CD4-positive, alpha-beta T cell treated with Interleukin-17A for 1 hour (primary cell): ENCODE data around the gene MXRA8.
"Not testable (repeated sequence)": the region's sequence is repeated elsewhere in the genome, so short reads cannot be mapped to it uniquely, and the experiment has no call there.

Source experiments
- DNase-seq: peaks from one replicate; pipeline ENCODE4 v3.0.0-alpha.2; 2020

The MXRA8 gene

DNA sequence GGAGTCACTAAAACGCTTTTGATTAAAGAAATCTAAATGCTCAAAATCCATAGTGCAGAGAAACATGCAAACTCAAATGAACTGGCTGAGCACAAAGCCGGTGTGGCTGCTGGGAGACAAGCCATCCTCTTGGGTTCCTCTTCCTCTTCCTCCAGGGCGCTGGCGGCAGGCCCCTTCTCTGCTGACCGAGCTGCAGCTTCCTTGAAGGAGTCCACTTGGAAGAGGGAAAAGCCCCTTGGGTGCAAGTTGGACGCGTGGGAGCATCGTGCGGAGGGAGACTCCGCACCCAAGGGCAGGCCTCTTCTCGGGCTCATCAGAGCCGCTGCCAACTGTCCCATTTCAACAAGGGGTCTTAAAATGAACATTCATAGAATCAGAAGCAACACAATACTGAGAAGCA lies 32.9 kb upstream of the MXRA8 start:
- no peak for DNase-seq

DNA sequence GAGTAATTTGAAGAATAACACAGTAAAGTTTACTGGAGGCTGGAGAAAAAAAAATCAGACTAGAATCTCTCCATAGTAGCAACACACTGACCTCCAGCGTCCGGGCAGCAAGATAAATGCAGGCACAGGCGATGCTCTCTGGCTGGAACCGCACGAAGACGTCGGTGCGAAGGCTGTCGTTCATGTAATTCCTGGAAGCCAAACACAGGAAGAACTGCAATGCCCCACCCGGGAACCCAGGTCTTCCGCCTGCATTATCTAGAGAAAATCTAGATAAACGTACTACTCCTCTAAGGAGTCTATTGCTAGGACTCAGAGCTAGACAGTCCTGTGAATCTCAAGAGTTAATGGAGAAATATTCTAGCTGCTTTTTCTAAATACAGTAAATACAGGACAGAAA lies 32.3 kb upstream of the MXRA8 start:
- DNase-seq: no peak

DNA sequence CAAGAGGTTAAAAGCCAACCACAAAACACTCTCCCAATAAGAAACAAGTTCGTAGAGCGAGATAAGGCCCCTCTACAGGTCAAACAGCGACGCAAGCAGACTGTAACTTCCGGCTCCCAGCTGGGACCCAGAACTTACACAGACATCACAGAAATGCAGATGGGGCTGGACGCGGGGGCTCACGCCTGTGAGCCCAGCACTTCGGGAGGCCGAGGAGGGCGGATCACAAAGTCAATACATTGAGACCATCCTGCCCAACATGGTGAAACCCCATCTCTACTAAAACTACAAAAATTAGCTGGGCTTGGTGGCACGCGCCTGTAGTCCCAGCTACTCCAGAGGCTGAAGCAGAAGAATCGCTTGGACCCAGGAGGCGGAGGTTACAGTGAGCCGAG lies 29.7 kb upstream of the MXRA8 start:
- DNase-seq: no peak

DNA sequence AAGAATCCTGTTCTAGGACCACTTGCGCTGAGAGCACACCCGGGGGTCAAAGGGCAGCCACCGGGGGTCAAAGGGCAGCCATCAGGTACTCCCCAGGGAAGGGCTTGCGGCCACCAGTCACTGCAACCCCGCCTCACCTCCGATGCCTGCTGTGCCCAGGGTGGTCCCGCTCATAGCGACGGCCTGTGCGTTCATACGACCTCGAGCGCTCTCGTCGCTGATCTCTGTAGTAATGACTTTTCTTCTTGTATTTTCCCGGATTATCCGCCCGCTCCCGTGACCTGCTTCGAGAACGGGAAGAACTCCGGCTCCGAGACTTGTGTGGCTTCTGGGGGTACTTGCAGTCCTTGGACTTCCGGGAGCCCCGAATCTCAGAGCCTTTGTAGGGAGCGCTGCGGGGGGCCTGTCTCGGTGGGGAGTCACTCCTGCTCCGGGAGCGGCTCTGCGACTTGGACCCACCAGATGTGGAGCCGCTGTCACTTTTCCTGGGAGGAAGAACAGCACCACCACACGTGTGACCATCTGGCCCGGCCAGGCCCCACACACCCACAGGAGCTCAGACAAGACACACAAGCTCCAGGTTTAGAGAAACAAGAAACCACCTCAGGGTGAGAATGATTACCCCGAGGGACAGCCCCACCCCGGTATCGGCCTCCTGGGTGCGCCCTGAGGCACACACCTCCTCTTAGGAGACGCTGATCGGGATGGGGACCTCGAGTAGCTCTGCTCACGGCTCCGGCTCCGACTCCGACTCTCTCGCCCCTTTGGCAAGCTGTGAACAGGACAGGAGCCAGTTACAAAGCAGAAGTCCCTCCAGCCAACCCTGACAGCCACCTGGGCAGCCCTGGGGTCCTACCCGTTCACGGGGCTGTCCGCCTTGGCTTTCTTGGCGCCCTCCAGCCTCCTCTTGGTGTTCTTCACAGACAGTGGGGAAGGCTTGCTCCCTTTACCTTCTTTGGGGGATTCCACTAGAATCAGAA lies 29.0 kb upstream of the MXRA8 start:
- no peak for DNase-seq

DNA sequence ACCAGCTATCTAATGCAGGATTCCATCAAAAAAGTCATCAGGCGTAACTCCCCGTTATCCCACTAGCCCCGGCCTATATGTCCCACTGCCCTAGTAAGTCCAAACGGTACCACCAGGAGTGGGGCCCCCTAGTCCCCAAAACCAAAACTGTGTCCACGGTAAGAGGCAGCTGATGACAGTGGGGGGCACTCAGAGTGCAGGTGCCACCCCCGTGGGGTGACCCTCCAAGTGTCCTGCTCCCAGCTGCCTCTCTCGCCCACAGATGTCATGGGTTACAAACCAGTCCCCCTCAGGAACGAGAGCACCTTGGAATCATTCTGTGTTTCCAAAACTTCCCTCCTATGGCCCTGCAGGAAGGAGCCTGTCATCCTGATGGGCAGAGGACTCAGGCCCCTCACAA lies 27.6 kb upstream of the MXRA8 start:
- DNase-seq: no peak

DNA sequence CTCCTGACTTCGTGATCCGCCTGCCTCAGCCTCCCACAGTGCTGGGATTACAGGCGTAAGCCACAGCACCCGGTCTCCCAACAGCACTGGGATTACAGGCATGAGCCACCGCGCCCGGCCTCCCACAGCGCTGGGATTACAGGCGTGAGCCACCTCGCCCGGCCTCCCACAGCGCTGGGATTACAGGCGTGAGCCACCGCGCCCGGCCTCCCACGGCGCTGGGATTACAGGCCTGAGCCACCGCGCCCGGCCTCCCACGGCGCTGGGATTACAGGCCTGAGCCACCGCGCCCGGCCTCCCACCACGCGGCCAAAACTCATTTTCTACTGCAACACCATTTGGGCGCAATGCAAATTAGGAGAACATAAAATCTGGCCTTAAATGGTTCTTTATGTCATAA lies 27.0 kb upstream of the MXRA8 start:
- DNase-seq: not testable (repeated sequence)

DNA sequence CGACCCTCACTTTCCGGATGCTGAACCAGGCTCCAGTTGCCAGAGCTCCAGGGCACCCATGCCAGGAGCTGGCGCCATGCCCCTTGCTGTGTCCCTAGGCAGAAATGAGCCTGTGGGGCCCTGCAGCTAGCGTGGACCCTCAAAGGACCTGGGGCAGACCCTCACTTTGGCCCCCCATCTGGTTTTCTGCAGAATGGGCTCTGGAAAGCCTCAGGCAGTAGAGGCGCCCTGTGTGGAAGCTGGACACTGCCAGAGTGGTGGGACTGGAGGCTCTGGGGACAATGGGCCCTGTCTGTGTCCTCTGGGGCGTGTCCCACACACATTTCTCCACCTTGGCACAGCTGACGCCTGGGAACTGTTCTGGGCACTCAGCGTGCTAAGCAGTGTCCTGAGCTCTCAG lies 22.9 kb upstream of the MXRA8 start:
- no peak for DNase-seq

DNA sequence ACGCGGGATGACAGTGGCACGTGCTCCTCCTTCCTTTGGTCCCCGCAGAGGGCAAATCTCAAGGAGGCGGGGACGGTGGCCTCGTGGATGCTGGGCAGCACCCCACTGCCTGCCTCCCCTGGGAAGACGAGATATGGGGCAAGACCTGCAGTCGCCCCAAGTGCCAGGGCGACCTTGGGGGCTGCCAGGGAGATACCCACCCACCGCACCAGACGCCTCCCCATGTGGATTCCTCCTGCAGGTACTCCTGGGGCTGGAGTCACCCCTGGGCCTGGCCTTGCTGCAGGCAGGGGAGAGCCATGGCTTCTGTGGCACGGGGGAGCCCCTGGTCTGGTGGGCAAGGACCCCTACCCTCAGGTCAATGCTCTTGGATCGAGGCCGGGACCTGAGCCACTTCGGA lies 22.5 kb upstream of the MXRA8 start:
- DNase-seq: no peak

DNA sequence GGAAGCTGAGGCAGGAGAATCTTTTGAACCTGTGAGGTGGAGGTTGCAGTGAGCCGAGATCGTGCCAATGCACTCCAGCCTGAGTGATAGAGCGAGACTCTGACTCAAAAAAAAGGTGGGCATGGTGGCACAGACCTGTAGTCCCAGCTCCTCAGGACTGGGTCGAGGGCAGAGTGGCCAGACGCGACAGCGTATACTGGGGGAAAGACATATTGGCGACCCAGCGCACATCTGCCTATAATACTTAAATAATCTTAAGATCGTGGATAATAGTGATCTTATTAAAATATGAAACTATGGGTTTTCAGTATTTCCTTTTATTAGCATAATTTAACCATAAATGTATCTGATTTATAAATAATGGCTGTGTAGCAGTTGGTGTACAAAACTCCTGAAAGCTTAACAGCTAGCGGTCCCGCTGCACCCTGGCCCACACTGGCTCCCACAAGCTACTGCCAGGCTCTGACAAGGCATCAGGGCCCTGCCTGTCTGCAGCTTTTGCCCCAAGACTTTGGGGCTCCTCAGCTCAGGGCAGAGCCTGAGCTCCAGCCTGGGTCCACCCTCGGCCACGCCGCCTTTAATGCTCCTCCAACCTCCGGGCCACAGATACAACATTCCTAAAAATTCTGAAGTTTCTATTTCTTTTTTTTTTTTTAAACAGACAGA lies 19.3 kb upstream of the MXRA8 start:
- DNase-seq: no peak

DNA sequence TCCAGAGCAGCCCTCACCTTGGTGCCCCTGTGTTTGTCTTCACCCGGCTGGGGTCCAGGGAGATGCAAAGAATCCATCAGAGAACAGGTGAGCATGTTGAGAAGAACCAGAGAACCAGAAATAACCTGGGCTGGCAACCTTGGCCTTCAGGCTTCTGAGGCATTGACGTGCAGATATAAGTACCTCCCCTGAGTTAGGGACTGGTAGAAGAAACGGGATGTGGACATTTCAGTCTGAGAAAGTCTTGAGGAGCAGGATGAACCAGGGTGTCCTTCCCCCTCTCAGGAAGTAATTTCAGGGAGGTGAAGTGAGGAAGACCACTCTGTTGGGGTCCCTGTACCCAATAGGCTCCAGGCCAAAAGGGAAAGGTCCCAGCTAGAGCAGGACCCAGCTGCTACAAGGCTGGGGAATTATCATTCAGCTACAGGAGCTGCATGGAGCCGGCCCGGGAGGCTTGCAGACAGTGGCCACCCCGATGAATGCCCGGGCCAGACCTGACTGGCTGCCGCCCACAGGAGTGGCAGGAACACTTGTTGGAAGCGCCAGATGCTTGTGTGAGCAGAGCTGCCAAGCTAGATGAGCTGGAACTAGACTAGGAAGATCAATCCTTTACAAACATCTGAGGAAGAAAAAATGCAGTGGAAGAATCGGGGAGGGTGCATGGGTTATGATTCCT lies 18.3 kb upstream of the MXRA8 start:
- no peak for DNase-seq

DNA sequence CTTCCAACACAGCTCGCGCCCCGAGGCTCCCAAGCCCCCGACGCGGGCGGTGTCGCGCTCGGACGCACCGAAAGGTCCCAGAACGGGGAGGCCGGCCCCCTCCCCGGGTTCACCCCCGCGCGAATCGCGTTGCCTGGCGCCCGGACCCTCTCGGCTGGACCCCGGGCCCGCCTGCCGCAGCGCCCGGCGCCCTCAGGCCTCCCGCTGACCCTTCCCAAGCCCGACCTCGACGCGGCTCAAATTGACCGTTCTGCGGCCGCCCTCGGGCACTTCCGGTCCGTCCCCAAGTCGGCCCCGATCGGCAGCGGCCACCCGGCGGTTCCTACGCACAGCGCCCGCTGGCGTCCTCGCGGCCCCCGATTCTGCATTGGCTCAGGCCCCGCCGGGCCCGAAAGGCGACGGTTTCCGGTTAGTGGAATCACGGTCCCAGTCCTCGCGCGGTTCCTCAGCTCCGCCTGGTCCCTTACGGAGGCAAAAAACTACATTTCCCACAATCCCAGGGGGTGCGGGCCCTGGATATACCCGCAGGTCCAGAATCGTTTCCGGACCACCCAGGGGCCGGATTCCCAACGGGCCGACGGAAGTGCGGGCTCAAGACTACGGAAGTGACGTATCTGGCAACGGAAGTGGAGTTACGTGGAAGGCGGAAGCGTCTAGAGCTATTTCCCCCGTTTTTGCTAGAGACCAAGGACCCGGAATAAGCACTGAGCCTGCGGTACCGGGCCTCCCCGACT lies 16.7 kb upstream of the MXRA8 start, which contains the start of gene AURKAIP1:
AURKAIP1 (minus strand) TSS at position 279 of the 734 bp plus-strand sequence. CDS start 451 bp downstream, outside the sequence.
- peak; percentile 99 for DNase-seq

DNA sequence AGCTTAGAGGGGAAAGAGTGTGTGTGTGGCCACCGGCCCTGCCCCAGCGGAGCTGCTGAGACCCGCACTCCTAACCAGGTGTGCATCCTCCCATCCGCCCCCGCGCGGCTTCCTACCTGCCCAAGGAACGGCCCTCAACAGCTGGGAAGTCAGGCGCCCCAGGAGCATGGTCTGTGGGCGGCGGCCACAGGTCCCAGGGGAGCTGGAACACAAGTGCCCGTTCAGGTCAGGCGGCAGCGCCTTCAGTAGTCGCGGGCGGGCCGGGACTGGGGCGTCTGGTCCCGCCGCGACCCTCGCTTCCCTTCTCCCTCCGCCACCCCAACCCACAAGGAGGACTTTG lies 16.2 kb upstream of the MXRA8 start:
- no peak for DNase-seq

DNA sequence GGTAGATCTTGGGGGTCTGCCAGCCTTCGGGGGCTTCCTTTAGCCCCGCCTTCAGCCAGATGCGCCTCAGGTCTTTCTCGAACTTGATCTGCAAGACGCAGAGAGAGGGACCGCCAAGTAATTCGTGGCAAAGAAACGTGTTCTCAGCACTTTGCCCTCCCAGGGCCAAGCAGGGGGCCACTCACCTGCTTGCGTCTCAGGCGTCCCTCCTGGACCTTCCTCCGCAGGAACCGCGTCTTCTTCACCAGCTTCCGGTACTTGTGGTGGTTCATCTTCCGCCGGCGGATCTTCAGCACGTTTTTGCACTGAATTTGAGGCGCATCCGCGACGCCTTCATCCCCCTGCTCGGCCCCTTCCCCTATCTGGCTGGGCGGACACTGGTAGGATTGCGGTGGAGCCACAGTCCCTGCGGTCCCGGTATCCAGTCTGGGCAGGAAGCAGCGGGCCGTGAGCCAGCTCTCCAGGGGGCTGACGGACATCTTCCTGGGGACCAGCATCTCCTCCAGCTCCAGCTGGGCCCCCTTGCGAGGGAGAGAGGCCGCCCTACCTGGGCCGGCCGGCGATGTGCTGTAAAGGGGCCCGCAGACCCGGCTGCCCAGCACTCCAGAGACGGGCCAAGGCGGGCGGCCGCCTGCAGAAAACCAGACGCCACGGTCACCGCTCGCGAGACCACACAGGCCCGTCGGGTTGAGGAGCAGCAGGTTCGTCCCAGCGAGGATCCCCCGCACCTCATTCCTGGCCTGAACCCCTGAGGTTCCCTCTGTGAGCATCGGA lies 15.6 kb upstream of the MXRA8 start:
- DNase-seq: no peak

DNA sequence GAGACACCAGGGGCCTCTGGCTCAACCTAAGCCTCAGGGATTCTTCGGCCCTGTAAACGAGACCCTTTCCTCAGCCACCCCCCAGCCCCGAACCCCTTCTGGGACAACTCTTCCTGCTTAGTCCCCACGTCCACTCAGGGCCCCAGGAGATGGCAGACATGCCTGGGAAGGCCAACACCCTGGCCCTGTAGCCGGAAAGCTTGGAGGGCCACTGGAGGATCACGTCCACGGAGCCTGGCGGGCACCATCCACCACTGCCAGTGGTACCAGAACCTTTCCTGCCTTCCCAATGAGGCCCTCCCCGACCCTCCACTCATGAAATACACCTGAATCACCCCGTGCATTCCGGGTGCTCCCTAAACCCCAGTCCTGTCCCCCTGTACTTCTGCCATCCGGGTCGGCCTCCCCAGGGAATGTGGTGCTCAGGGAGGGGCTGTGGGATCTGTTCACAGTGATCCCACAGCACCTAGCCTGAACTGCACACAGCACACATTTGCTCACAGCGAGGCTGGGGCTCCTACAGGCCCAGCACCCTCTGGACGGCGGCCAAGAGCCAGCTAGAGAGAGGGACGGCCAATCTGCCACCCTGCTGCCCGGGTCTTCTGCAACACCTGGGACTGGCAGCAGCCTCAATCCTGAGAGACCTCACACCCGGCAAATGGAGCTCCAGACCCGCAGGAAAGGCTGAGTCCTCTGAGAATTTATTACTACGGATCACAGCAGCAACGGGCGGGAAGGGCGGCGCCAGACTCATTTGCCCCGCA lies 14.9 kb upstream of the MXRA8 start:
- DNase-seq: no peak

DNA sequence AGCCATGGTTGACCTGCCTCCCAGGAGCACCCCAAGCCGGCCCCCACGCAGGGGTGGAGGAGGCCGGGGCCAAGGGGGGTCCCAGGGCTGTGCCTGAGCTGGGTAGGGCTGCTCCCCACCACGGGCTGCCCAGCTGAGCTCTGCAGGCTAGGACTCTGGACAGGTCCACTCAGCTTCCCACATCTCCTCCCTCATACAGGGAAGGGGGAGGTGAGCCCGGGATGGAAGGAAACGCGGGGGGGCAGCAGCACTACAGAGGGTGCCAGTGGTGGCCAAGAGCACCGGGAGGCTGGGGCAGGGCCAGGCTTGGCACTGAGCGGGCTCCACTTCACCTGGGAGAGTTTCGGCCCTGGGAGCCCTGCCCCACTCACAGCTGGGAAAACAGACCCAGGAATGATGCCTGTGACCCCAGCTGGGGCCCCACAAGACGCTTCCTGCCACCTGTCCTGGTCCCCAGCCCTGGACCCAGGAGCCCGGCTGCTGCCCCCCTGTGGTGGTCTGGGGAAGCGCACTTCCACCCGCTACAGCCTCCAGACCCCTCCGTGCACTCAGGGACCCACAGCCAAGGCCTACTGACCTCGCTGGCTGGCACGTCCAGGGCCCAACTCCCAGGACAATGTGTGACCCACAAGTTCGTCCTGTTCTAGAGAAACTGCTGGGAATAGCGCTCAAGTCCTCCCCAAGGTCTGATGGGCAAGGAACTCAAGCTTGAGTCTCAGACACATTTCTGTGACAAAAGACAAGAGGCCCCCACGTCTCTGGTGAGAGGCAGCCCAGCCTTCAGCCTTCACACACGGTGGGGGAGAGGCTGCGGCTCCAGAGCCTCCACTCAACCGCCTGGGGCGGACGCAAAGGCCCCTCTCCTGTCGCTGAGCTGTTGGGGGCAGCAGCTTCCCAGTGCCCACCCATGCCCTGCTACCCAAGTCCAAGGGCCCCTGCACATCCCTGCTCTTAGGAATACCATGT lies 13.7 kb upstream of the MXRA8 start:
- DNase-seq: peak; percentile 80

DNA sequence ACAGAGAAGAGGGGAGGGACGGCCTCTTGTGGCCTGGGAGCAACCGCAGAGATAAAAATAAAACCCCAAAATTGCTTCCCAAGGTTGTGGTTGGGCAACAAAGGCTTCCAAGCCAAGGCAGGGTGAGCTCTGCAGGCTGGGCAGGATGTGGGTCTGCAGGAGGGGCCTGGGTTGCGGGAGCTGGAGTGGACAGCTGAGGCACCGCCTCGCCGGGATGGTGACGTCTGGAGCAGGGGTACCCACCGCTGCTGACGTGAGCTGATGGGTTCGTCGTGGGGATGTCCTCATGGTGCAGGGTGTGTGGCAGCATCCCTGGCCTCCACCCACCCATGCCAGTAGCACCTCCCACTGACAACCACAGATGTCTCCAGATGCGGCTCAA lies 13.0 kb upstream of the MXRA8 start:
- DNase-seq: peak; percentile 89

DNA sequence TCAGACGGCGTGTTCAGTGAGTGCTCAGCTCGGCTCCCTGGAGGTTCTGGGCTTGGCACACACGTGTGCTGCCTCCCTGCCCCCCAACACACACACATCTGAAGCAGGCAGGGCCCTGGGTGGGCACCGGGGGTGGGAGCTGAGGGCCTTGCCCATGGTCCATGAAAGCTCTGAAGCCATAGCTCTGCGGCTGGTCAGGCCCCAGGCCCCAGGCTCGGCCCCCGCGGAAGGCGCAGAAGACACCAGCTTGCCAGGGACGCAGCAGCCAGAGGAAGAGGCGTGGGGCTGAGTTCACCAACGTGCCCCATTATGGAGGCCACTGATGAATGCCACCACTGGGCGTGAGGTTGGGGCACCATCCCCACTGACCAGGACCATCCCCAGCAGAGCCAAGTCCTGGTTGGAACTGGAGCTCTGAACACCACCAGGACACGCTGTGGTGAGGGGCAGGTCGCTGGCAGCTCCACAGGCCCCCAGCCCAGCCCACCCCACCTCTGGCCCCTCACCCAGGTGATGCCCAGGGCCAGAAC lies 12.5 kb upstream of the MXRA8 start:
- no peak for DNase-seq

DNA sequence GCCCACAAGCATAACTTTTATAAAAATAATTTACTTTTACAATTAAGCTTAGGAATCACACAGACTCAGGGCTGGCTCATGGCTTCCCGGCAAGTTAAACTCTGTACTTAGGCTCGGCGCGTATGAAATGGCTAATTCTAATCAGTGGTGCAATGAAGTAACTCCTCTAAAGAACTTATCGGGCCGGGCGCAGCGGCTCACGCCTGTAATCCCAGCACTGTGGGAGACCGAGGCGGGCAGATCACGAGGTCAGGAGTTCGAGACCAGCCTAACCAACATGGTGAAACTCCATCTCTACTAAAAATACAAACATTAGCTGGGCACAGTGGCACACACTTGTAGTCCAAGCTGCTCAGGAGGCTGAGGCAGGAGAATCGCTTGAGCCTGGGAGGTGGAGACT lies 11.7 kb upstream of the MXRA8 start:
- not testable (repeated sequence) for DNase-seq

DNA sequence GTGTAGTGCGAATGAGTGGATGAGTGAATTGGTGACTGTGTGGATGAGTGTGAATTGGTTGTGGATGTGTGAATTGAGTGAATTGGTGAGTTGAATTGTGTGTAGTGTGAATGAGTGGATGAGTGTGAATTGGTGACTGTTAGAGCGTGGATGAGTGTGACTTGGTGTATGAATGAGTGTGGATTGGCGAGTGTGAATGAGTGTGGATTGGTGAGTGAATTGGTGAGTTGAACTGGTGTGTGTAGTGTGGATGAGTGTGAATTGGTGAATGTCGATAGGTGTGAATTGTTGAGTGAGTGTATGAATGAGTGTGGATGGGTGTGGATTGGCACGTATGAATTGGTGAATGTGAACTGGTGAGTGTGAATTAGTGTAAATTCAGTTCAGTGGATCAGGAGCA lies 9.0 kb upstream of the MXRA8 start:
- no peak for DNase-seq

DNA sequence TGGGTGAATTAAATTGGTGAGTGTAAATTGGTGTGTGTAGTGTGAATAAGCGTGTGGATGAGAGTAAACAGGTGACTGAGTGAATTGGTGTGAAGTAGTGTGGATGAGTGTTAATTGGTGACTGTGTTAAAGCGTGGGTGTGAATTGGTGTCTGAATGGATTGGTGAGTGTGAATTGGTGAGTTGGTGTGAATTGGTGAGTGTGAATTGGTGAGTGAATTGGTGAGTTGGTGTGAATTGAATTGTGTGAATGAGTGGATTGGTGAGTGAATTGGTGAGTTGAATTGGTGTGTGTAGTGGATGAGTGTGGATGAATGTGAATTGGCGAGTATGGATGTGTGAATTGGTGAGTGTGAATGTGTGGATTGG lies 8.3 kb upstream of the MXRA8 start:
- DNase-seq: no peak
